Measurements from ENCODE around the gene TMEM178B. TPM values are rescaled to one million over a fixed set of nuclear protein-coding genes. Genes with fewer than 3 reads are reported as not detected.

Gene TMEM178B
- total RNA-seq, 2 donors from 2014 or later: 1.7 to 4.1 TPM

DNA sequence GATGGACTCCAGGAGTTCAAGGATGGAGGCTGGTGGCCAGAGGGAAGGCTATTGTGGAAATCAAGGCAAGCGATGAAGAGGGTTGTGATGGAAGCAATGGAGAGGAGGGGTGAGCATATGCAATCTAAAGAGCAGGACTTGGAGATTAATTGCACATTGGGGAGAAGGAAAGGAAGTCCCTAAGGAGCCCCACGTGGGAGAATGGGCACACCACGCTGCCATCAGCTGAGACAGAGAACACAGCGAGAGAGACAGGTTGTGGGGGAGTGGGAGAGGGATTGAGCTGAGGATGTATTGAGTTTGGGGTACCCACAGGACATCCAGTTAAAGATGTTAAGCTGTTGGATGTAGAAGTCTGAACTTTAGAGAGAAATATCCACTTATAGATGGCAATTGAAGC lies 73.6 kb downstream of the TMEM178B start:
- no peak for TF ChIP-seq CTCF (conservative IDR thresholded peaks at IDR 0.05)
- Mint-ChIP-seq H3K4me3 (no peak overlapping the region), H3K27me3 (ENCODE audit: insufficient read depth) (no peaks in the 10 kb centered on the region), H3K27ac (no peak overlapping the region), H3K9me3 (peaks cover 7% of the 10 kb centered on the region), H3K4me1 (no peaks in the 10 kb centered on the region), H3K36me3 (ENCODE audit: low read depth) (no peaks in the 10 kb centered on the region)
- 92 to 94% methylated on average over 4 of the region's 4 CpGs for WGBS, 2 experiments (ENCODE audit: insufficient coverage in 1 of 2, insufficient read length in 1 of 2)
- no peak overlapping the region for H3K9ac ChIP-seq (ENCODE audit: extremely low read depth, low read length, poor library complexity, severe bottlenecking)
- no peaks in the 10 kb centered on the region for H3K36me3 ChIP-seq (ENCODE audit: control insufficient read depth, insufficient read depth, low read length)
- no peak overlapping the region for H3K27ac ChIP-seq (ENCODE audit: low read depth, low read length)
- no peaks in the 10 kb centered on the region for H3K9me3 ChIP-seq (ENCODE audit: control insufficient read depth, low read length)
- DNase-seq: no peak
- no peaks in the 10 kb centered on the region for H3K27me3 ChIP-seq (ENCODE audit: control insufficient read depth, insufficient read depth, low read length, poor library complexity, severe bottlenecking)
- H3K4me1 ChIP-seq (ENCODE audit: control insufficient read depth, insufficient read depth, low read length): no peaks in the 10 kb centered on the region
- H3K4me3 ChIP-seq (ENCODE audit: low read length): no peak overlapping the region

- H3K27me3 ChIP-seq (ENCODE audit: control insufficient read depth, insufficient read depth, low read length, poor library complexity, severe bottlenecking): no peaks in the 10 kb centered on the region
- DNase-seq: no peak
- H3K4me1 ChIP-seq (ENCODE audit: control insufficient read depth, insufficient read depth, low read length): no peaks in the 10 kb centered on the region
- no peaks in the 10 kb centered on the region for H3K36me3 ChIP-seq (ENCODE audit: control insufficient read depth, insufficient read depth, low read length)
- TF ChIP-seq CTCF (conservative IDR thresholded peaks at IDR 0.05): no peak
- no peaks in the 10 kb centered on the region for H3K4me1 Mint-ChIP-seq
- no peak overlapping the region for H3K9ac ChIP-seq (ENCODE audit: extremely low read depth, low read length, poor library complexity, severe bottlenecking)
- no peak overlapping the region for H3K4me3 Mint-ChIP-seq
- H3K9me3 ChIP-seq (ENCODE audit: control insufficient read depth, low read length): no peaks in the 10 kb centered on the region
- H3K4me3 ChIP-seq (ENCODE audit: low read length): no peak overlapping the region
- no peak overlapping the region for H3K27ac Mint-ChIP-seq
- H3K36me3 Mint-ChIP-seq (ENCODE audit: low read depth): no peaks in the 10 kb centered on the region
- H3K27me3 Mint-ChIP-seq (ENCODE audit: insufficient read depth): no peaks in the 10 kb centered on the region
- 71 to 88% methylated on average over 2 of the region's 2 CpGs for WGBS, 2 experiments (ENCODE audit: insufficient coverage in 1 of 2, insufficient read length in 1 of 2)
- H3K27ac ChIP-seq (ENCODE audit: low read depth, low read length): no peak overlapping the region
- no peaks in the 10 kb centered on the region for H3K9me3 Mint-ChIP-seq
These were observed 76.6 kb downstream of the TMEM178B start for GRCh38 chr7:141150465-141150864.

GRCh38 chr7:141151746-141152145 lies 77.9 kb downstream of the TMEM178B start:
- no peak overlapping the region for H3K27ac Mint-ChIP-seq
- H3K36me3 Mint-ChIP-seq (ENCODE audit: low read depth): no peaks in the 10 kb centered on the region
- no peak overlapping the region for H3K4me3 Mint-ChIP-seq
- H3K9ac ChIP-seq (ENCODE audit: extremely low read depth, low read length, poor library complexity, severe bottlenecking): no peak overlapping the region
- no peaks in the 10 kb centered on the region for H3K27me3 Mint-ChIP-seq (ENCODE audit: insufficient read depth)
- H3K4me3 ChIP-seq (ENCODE audit: low read length): no peak overlapping the region
- WGBS, 2 experiments (ENCODE audit: insufficient coverage in 1 of 2, insufficient read length in 1 of 2): 87 to 92% methylated on average over 3 to 4 of the region's 4 CpGs
- H3K9me3 ChIP-seq (ENCODE audit: control insufficient read depth, low read length): no peaks in the 10 kb centered on the region
- no peak for DNase-seq
- H3K27me3 ChIP-seq (ENCODE audit: control insufficient read depth, insufficient read depth, low read length, poor library complexity, severe bottlenecking): no peaks in the 10 kb centered on the region
- H3K9me3 Mint-ChIP-seq: no peaks in the 10 kb centered on the region
- H3K27ac ChIP-seq (ENCODE audit: low read depth, low read length): no peak overlapping the region
- TF ChIP-seq CTCF (conservative IDR thresholded peaks at IDR 0.05): no peak
- no peaks in the 10 kb centered on the region for H3K36me3 ChIP-seq (ENCODE audit: control insufficient read depth, insufficient read depth, low read length)
- no peaks in the 10 kb centered on the region for H3K4me1 Mint-ChIP-seq
- H3K4me1 ChIP-seq (ENCODE audit: control insufficient read depth, insufficient read depth, low read length): no peaks in the 10 kb centered on the region
